Gastrocnemius medialis (tissue), 4 donors: Measurements from ENCODE around the gene WNK4.

Experiments
- POLR2A ChIP-seq, 2 donors: fragments of 450-650 bp; IDR thresholded peaks; one replicate each; pipeline ENCODE4 v1.6.1; 2017; ENCODE audit warnings: antibody characterized with exemption in 2 of 2, mild to moderate bottlenecking in 2 of 2, moderate library complexity in 2 of 2
- TF ChIP-seq, protein P1 (sequence below), 5 experiments: fragments of 450-650 bp in 3 of 5; fragments of 200-600 bp in 2 of 5; sonication (generic) in 2 of 5; IDR thresholded peaks in 4 of 5; conservative IDR thresholded peaks in 1 of 5; 1 replicate in 4 of 5; 2 replicates in 1 of 5; pipeline ENCODE4 v1.5.1; 2016 to 2019; ENCODE audit warnings: antibody characterized with exemption in 5 of 5, mild to moderate bottlenecking in 3 of 5, moderate library complexity in 3 of 5

DNA sequence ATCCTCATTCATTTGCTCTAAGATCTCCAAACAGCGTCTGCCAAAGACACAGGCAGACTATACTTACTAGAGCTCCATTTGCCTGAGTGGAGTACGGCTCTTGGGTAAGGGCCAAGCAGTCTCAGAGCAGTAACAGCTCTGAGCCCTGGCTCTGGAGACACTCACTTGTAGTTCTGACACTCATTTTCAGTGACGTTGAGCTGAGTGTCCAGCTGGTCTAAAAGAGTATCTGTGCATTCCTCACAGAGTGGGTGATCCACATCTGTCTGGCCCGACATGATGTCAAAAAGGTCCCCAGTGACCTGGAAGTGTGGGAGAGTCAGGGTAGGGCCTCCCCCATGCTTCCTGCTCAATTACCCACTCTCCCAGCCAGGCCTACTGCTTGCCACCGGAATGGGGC lies 38.0 kb downstream of the WNK4 start:
- TF ChIP-seq, protein P1, sequence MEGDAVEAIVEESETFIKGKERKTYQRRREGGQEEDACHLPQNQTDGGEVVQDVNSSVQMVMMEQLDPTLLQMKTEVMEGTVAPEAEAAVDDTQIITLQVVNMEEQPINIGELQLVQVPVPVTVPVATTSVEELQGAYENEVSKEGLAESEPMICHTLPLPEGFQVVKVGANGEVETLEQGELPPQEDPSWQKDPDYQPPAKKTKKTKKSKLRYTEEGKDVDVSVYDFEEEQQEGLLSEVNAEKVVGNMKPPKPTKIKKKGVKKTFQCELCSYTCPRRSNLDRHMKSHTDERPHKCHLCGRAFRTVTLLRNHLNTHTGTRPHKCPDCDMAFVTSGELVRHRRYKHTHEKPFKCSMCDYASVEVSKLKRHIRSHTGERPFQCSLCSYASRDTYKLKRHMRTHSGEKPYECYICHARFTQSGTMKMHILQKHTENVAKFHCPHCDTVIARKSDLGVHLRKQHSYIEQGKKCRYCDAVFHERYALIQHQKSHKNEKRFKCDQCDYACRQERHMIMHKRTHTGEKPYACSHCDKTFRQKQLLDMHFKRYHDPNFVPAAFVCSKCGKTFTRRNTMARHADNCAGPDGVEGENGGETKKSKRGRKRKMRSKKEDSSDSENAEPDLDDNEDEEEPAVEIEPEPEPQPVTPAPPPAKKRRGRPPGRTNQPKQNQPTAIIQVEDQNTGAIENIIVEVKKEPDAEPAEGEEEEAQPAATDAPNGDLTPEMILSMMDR (IDR thresholded peaks at IDR 0.05 in 4 of 5, conservative IDR thresholded peaks at IDR 0.05 in 1 of 5), result no peak
- TF ChIP-seq POLR2A (IDR thresholded peaks at IDR 0.05), result no peak
